Activated CD4-positive, alpha-beta memory T cell treated with anti-CD3 and anti-CD28 coated beads, Interleukin-2, amount 10 ng/mL, durations not matched to agents 7 days and 5 days (primary cell): Measurements from ENCODE around the gene TELO2. TPM values are rescaled to one million over a fixed set of nuclear protein-coding genes. Genes with fewer than 3 reads are reported as not detected.

Experiments used
- CTCF ChIA-PET: fragments of 350-600 bp; sonication (Branson Sonifier 250); formaldehyde crosslinking; loops from one replicate; lab custom pipeline; 2021; ENCODE audit warnings: antibody characterized with exemption, inconsistent platforms; lab: Charles Lee
- POLR2A ChIA-PET: fragments of 350-600 bp; sonication (Branson Sonifier 250); formaldehyde crosslinking; loops from one replicate; lab custom pipeline; 2021; ENCODE audit warnings: antibody characterized with exemption; lab: Charles Lee
- DNase-seq: peaks from one replicate; pipeline ENCODE4 v3.0.0-alpha.2; 2020
- H3K27ac Mint-ChIP-seq: one replicate; pipeline ENCODE4 v1.8.0; 2021; ENCODE audit warnings: mild to moderate bottlenecking, mixed read lengths
- H3K27me3 Mint-ChIP-seq: one replicate; pipeline ENCODE4 v1.8.0; 2021; ENCODE audit warnings: mixed read lengths
- H3K36me3 Mint-ChIP-seq: one replicate; pipeline ENCODE4 v1.8.0; 2021; ENCODE audit warnings: low read depth, mixed read lengths
- H3K4me1 Mint-ChIP-seq: one replicate; pipeline ENCODE4 v1.8.0; 2021; ENCODE audit warnings: mixed read lengths
- H3K4me3 Mint-ChIP-seq: one replicate; pipeline ENCODE4 v1.8.0; 2021; ENCODE audit warnings: mild to moderate bottlenecking, mixed read lengths
- H3K9me3 Mint-ChIP-seq: one replicate; pipeline ENCODE4 v1.8.0; 2021; ENCODE audit warnings: mixed read lengths
- total RNA-seq, 2 experiments: library from RNA; stranded (reverse); gene quantifications; one replicate each; pipeline ENCODE4 v1.2.3, GENCODE V29; 2021

Gene TELO2
- total RNA-seq, 2 experiments from 2014 or later, result 49.4 to 51.9 TPM

GRCh38 chr16:1527836-1528811, 35.0 kb downstream of the TELO2 start:
- H3K27me3 Mint-ChIP-seq, result no peaks in the 10 kb centered on the region
- no peak overlapping the region for H3K27ac Mint-ChIP-seq
- CTCF ChIA-PET, result no interaction called here
- H3K36me3 Mint-ChIP-seq, result no peaks in the 10 kb centered on the region
- POLR2A ChIA-PET, result no interaction called here
- no peak for DNase-seq
- H3K4me3 Mint-ChIP-seq, result no peak overlapping the region
- peaks cover 30% of the 10 kb centered on the region for H3K4me1 Mint-ChIP-seq
- H3K9me3 Mint-ChIP-seq, result no peaks in the 10 kb centered on the region

- DNase-seq, result no peak
- ChIA-PET POLR2A (no interaction called here), CTCF (no interaction called here)
- Mint-ChIP-seq H3K36me3 (peaks cover 3% of the 10 kb centered on the region), H3K27me3 (no peaks in the 10 kb centered on the region), H3K4me3 (no peak overlapping the region), H3K9me3 (no peaks in the 10 kb centered on the region), H3K4me1 (peaks cover 33% of the 10 kb centered on the region), H3K27ac (no peak overlapping the region)
Measured at GRCh38 chr16:1528921-1529537, 35.9 kb downstream of the TELO2 start.

GRCh38 chr16:1530349-1530882, 37.3 kb downstream of the TELO2 start:
- no peaks in the 10 kb centered on the region for H3K27me3 Mint-ChIP-seq
- CTCF ChIA-PET, result no interaction called here
- no peak for DNase-seq
- peaks cover 15% of the 10 kb centered on the region for H3K36me3 Mint-ChIP-seq
- no peak overlapping the region for H3K4me3 Mint-ChIP-seq
- H3K27ac Mint-ChIP-seq, result no peak overlapping the region
- POLR2A ChIA-PET, result no interaction called here
- no peaks in the 10 kb centered on the region for H3K9me3 Mint-ChIP-seq
- H3K4me1 Mint-ChIP-seq, result peaks cover 37% of the 10 kb centered on the region

- DNase-seq, result no peak
- Mint-ChIP-seq H3K4me3 (no peak overlapping the region), H3K36me3 (peaks cover 21% of the 10 kb centered on the region), H3K27me3 (no peaks in the 10 kb centered on the region), H3K9me3 (no peaks in the 10 kb centered on the region), H3K27ac (no peak overlapping the region), H3K4me1 (peaks cover 33% of the 10 kb centered on the region)
- ChIA-PET CTCF (no interaction called here), POLR2A (no interaction called here)
Measured at GRCh38 chr16:1530883-1531637, 37.9 kb downstream of the TELO2 start.

GRCh38 chr16:1531638-1531910, 38.4 kb downstream of the TELO2 start:
- ChIA-PET POLR2A (no interaction called here), CTCF (no interaction called here)

GRCh38 chr16:1532081-1532760, 39.1 kb downstream of the TELO2 start:
- CTCF ChIA-PET, result no interaction called here
- no peaks in the 10 kb centered on the region for H3K27me3 Mint-ChIP-seq
- H3K27ac Mint-ChIP-seq, result no peak overlapping the region
- POLR2A ChIA-PET, result interaction anchor here (1.5 to 2.7 kb wide), 4 partner anchors 9 to 111 kb away, joined by 5 to 14 read pairs (median 8); partner anchors contain the start of genes TELO2 and UQCC4
- H3K4me1 Mint-ChIP-seq, result peaks cover 36% of the 10 kb centered on the region
- H3K36me3 Mint-ChIP-seq, result peaks cover 33% of the 10 kb centered on the region
- no peaks in the 10 kb centered on the region for H3K9me3 Mint-ChIP-seq
- no peak for DNase-seq
- H3K4me3 Mint-ChIP-seq, result peak overlapping the region; percentile 100

More at GRCh38 chr16:1531638-1531910, 38.4 kb downstream of the TELO2 start:
- Mint-ChIP-seq H3K9me3 (no peaks in the 10 kb centered on the region), H3K36me3 (peaks cover 26% of the 10 kb centered on the region), H3K4me3 (no peak overlapping the region), H3K4me1 (peaks cover 36% of the 10 kb centered on the region), H3K27me3 (no peaks in the 10 kb centered on the region), H3K27ac (no peak overlapping the region)
- no peak for DNase-seq

GRCh38 chr16:1532771-1533170, 39.6 kb downstream of the TELO2 start:
- peak; percentile 22 for DNase-seq
- H3K27ac Mint-ChIP-seq, result peak overlapping the region; percentile 92
- ChIA-PET POLR2A (interaction anchor here (0.5 to 2.7 kb wide), 10 partner anchors 9 to 1009 kb away, joined by 3 to 14 read pairs (median 4); partner anchors contain the start of genes CLCN7, NME3, TELO2 and UQCC4), CTCF (interaction anchor here (1.0 to 1.3 kb wide), 2 partner anchors 113 to 169 kb away, joined by 3 to 5 read pairs; partner anchors contain the start of gene UQCC4)
- H3K4me1 Mint-ChIP-seq, result peaks cover 38% of the 10 kb centered on the region
- H3K4me3 Mint-ChIP-seq, result peak overlapping the region; percentile 100
- H3K9me3 Mint-ChIP-seq, result no peaks in the 10 kb centered on the region
- peaks cover 38% of the 10 kb centered on the region for H3K36me3 Mint-ChIP-seq
- H3K27me3 Mint-ChIP-seq, result no peaks in the 10 kb centered on the region

GRCh38 chr16:1533443-1533951, 40.3 kb downstream of the TELO2 start, which contains the start of gene TMEM204:
Gene TMEM204, plus strand, starts transcription at chr16:1533666. Its CDS starts 610 bp downstream, at chr16:1534276.
- Mint-ChIP-seq H3K27me3 (no peaks in the 10 kb centered on the region), H3K36me3 (peaks cover 45% of the 10 kb centered on the region), H3K27ac (peak within 1 kb of the TSS; percentile 92), H3K9me3 (no peaks in the 10 kb centered on the region), H3K4me1 (peaks cover 43% of the 10 kb centered on the region), H3K4me3 (peak within 1 kb of the TSS; percentile 100)
- ChIA-PET CTCF (interaction anchor here (1.0 to 1.3 kb wide), 2 partner anchors 113 to 170 kb away, joined by 3 to 5 read pairs; partner anchors contain the start of gene UQCC4), POLR2A (interaction anchor here (0.5 to 2.7 kb wide), 10 partner anchors 10 to 1010 kb away, joined by 3 to 14 read pairs (median 4); partner anchors contain the start of genes CLCN7, JPT2, NME3 and TELO2)
- peak; percentile 69 for DNase-seq

- H3K4me3 Mint-ChIP-seq, result peak overlapping the region; percentile 100
- peak overlapping the region; percentile 92 for H3K27ac Mint-ChIP-seq
- H3K27me3 Mint-ChIP-seq, result no peaks in the 10 kb centered on the region
- DNase-seq, result peak; percentile 33
- POLR2A ChIA-PET, result interaction anchor here (0.7 to 2.7 kb wide), 11 partner anchors 9 to 839 kb away, joined by 3 to 14 read pairs (median 4); partner anchors contain the start of genes JPT2, TELO2 and UQCC4
- H3K4me1 Mint-ChIP-seq, result peaks cover 50% of the 10 kb centered on the region
- peaks cover 53% of the 10 kb centered on the region for H3K36me3 Mint-ChIP-seq
- no peaks in the 10 kb centered on the region for H3K9me3 Mint-ChIP-seq
- CTCF ChIA-PET, result interaction anchor here (0.9 to 1.3 kb wide), 3 partner anchors 113 to 171 kb away, joined by 3 to 6 read pairs (median 5); partner anchors contain the start of gene UQCC4
Measured at GRCh38 chr16:1534021-1535020, 41.2 kb downstream of the TELO2 start.

- peaks cover 60% of the 10 kb centered on the region for H3K36me3 Mint-ChIP-seq
- peaks cover 53% of the 10 kb centered on the region for H3K4me1 Mint-ChIP-seq
- H3K9me3 Mint-ChIP-seq, result no peaks in the 10 kb centered on the region
- H3K27me3 Mint-ChIP-seq, result no peaks in the 10 kb centered on the region
- DNase-seq, result peak; percentile 47
- CTCF ChIA-PET, result interaction anchor here (0.9 to 1.2 kb wide), 2 partner anchors 24 to 114 kb away, joined by 4 to 6 read pairs; no protein-coding TSS in a partner anchor
- peak overlapping the region; percentile 92 for H3K27ac Mint-ChIP-seq
- POLR2A ChIA-PET, result interaction anchor here (0.7 to 2.5 kb wide), 6 partner anchors 10 to 143 kb away, joined by 3 to 7 read pairs (median 6); partner anchors contain the start of genes IFT140, JPT2, TELO2 and UQCC4
- peak overlapping the region; percentile 100 for H3K4me3 Mint-ChIP-seq
Measured at GRCh38 chr16:1535391-1536291, 42.5 kb downstream of the TELO2 start.
